ENCODE results near the gene IMMT.

Gene IMMT

DNA sequence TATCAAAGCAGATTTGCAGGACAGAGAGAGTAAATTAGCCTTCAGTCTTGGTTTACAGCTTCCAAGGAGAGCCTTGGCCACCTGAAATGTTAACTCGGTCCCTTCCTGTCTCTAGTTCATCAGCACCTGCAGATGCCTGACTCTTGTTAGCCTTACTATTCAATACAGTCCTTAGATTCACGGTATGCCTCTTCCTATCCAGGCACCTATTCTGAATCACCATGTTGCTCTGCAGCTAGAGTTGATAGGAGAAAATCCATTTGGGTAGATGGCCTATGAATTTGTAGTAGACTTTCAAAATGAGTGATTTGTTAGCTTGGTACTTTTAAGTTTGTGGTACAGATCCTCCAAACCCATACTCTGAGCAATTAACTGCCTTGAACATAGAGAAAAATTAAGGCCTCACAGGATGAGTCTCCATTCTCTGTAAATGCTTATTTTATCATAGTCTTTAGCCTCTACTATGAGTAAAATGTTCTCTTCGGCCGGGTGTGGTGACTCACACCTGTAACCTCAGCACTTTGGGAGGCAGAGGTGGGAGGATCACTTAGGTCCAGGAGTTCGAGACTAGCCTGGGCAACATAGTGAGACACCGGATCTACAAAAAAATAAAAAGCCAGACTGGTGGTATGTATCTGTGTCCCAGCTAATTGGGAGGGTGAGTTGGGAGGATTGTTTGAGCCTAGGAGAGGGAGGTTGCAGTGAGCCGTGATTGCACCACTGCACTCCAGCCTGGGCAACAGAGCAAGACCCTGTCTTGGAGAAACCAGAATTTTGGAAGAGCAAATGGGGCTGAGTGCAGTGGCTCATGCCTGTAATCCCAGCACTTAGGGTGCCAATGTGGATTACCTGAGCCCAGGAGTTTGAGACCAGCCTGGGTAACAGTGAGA, 56.3 kb downstream of the IMMT start:
- no peak for DNase-seq

DNA sequence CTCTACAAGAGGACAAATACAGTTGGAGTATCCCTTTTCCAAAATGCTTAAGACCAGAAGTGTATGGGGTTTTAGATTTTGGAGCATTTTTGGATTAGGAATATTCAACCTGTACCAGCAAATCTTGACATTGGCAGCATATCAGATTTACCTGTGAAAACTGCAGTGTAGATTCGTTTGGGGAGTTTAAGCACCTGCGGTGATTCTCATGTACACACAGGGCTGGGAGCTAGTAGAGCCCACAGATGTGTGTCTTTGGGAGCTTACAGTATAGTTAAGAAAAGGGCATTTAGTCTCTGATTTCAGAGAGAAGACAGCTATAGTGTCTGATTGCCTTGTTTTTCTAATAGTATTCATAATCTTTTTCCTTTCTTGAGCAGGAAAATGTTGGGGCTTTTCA, 59.1 kb downstream of the IMMT start:
- no peak for DNase-seq

DNA sequence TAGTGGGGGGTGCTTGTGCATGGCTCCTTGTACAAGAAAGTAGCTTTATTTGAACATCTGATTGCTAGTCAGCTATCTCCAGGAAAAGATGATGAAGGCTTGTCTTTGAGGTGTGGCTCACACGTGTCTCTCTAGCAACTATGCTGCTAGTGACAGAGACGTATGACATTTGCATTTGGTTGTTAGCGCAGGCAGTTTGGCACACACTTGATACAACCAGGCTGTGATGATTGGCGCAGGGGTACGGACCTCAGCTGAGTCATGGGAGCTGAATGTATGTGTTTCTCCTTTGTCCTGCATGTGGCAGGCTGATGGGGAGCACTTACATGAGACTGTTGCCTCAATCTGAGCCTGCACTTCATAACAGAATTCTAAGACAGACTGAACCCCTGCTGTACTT, 59.6 kb downstream of the IMMT start:
- no peak for DNase-seq

DNA sequence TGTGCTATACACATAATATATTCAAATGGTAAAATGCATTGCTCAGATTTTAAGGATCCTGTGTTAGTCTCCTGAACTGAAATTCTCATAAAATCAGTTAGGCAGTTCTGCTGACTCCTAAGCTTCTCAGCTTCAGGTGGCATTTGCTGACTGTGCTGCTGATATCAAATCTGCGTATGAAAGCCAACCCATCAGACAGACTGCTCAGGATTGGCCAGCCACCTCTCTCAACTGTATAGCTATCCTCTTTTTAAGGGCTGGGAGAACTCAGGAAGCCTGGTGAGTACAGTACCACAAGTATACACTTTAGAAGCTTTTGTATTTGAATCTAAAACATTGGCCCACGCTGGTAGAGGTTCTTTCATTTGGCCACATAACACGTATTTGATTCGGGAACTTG, 60.6 kb downstream of the IMMT start:
- no peak for DNase-seq

DNA sequence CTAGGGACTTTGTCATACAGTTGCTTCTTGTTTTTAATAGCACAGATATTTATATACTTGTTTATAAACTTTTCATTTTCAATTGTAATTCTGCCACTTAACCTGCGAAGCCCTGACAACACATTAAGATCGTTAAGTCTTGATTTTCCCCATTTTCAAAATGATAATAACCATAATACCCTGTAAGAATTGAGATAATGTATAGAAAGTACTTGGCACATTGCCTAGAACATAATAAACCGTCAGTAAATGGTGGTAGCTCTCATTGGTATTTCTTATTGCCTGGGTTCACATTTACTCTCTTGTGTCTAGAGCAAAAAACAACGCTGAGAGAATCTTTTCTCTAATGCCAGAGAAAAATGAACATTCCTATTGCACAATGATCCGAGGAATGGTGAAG, 70.6 kb downstream of the IMMT start:
- no peak for DNase-seq

DNA sequence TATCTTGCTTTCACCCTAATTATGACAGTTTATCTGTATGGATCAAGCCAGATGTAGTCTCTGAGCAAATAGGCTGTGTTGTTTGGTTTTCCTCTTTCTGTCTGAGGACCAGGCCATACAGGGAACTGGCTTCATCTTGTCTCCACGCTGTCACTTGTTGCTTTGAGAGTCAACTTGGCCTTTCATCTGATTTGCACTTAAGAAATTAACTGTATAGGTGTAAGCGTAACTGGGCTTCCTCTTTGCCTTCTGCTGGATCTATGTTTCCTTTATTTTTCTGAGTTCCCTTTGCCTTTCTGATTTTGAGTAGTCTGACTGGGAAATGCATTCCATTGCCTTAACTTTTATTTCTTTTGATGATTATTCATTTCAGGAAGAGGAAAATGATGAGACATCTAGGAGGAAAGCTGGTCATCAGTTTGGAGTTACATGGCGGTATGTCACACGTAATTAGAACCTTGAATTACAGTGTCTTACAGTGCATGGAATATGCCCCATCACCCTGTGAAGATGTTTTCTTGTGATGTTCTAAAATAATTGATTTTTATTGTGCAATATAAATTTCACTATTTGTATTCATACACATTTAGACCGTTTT, 71.8 kb downstream of the IMMT start:
- no peak for DNase-seq

DNA sequence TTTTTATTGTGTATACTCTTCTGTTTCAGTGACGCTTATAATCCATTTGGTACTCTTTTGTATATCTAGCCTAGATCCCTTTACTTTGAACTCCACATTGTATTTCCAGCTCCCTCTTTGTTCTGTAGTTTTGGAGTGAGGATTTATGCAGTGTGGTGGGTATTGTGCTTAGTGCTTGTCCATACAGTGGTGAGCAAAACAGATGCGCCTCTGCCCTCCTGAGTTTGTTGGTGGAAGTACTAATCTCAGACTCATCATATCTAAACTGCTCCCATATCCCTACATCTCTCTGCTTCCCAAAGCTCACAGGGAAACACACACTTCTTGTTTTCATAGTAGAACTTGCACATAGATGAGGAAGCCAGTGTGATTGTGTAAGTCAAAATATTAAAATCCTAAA, 77.1 kb downstream of the IMMT start:
- DNase-seq, result no peak

DNA sequence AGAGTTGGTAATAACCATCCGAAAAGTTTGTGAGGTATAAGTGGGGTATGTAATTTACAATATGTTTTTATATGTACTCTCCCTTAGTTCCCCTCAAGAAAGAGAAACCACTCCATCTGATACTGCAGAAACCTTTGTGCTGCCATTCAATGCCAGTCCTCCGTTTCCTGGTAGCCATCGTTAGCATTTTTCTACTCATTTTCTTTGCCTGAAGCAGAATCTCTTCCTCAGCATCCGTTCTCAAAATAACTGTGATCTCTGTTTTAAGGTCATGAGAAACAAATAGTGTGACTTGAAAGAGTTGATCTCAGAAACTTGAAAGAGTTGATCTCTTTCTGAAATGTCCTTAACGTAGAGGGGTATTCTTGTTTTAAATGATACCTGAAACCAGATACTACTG, 88.2 kb downstream of the IMMT start:
- DNase-seq, result no peak

DNA sequence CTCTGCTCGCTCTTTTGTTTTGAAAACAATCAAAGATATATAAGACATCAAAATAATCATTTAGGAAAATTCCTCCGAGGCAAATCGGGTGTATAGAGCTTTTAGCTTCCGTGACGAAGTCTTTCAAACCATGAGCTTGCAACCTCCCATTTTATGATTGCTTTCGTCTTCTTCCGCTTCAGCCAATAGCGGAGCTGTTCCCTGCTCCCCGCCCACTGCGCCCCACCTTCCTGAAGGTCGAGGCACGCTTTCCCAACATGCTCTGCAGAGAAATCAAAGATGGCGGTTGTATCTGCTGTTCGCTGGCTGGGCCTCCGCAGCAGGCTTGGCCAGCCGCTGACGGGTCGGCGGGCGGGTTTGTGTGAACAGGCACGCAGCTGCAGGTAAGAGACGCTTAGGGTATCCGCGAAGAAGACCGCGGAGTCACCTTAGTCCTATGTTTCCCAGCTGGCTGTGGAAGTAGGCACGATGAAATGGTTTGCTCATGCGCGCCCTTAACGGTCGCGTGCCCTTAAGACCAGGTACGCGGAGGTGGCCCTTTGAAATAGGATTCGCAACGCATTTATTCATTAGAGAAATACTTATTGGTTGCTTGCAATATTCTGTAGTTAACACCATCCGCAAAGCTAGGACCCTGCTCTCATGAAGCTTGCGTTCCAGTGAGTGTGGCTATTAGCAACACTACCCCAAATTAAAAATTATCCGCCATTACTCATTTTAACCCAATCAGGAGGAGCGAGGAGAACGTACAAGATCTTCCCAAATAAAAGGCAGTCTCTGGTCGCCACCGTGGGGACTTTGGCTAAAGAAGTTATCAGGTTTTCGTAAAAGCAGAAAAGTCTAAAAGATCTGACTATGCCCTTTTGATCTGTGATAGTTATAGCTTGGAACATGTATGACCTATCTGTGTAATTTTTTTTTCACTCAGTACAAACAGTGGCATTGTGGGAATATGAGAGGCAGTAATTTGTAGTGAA, 89.0 kb downstream of the IMMT start, which contains the start of gene PTCD3:
Gene PTCD3, plus strand, starts transcription at position 267 of the 977 bp plus-strand sequence. Its CDS starts 13 bp downstream, at position 280.
- DNase-seq, result peak; percentile 94

DNA sequence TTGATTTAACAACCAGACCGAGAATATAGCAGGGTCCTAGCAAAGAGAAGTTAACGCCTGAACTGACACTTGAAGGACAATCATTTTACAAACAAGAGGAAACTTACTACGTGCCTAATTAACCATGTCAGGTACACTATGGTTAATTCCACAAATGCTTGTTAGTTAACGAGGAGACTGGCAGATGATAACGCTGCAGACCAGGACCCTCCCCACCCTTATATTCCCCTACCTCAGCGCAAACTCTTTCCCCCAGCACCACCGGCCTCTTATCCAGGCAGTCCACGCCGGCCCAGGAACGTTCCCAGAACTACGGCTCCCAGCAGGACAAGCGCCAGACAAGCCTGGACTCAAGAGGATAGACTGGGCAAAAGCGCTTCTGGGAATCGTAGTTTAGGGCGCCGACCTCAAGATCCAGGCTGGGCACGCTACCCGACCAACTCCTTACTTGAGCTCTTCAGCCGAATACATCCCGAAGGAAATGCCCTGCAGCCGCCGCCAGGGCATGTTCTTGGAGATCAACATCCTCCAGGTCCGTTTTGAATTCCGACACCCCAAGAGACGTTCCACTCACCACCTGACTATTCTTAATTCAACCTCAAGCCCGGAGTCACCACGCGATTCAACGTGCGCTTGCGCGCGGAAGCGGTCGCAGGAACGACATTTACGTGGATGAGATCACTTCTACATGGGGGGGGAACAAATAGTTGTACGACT, 89.9 kb downstream of the IMMT start, which contains the start of gene POLR1A:
Gene POLR1A, minus strand, starts transcription at position 635 of the 717 bp plus-strand sequence. Its CDS starts 110 bp downstream, at position 525.
- DNase-seq, result peak; percentile 91

DNA sequence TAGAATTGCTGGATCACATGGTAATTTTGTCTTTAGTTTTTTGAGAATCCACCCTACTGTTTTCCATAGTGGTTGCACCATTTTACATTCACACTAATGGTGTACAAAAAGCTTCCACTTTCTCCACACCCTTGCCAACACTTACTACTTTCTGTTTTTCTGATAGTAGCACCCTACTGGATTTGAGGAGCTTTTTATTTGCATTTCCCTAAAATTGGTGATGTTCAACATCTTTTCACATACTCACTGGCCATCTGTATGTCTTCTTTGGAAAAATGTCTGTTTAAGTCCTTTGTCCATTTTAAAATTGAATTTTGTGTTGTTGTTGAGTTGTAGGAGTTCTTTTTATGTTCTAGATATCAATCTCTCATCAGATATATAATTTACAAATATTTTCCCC, 93.1 kb downstream of the IMMT start:
- no peak for DNase-seq

DNA sequence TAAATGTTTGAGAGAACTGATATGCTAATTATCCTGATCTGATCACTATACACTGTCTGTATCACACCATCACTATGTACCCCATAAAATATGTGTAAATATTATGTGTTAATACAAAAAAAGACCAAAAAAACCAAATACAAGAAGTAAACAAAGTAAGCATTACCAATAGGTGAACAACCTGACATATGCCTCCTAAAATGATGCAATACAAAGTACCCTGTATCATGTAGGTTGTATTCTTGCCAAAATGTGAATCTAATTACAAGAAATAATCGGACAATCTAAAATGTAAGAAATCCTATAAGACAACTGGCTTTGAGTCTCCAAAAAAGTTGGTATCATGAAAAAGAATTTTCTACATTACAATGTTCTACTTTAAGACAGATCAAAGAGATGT, 97.3 kb downstream of the IMMT start:
- DNase-seq, result no peak

DNA sequence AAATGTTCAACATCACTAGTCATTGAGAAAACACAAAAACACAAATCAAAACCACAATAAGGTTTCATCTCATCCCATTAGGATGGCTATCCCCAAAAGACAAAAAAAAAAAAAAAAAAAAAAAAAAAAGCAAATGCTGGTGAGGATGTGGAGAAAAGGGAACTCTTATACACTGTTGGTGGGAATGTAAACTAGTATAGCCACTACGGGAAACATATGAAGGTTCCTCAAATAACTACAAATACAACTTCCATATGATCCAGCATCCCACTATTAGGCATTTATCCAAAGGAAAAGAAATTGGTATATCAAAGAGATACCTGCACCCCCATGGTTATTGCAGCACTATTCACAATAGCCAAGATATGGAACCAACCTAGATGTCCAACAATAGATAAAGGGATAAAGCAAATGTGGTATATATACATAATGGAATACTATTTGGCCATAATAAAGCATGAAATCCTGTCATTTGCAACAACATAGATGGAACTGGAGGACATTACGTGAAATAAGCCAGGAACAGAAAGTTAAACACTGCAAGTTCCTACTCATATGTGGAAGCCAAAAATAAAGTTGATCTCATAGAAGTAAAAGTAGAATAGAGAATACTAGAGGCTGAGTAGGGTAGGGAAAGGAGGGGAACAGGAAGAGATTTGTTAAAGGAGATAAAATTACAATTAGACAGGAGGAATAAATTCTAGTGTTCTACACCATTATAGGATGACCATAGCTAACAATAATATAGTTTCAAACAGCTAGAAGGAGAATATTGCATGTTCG, 98.0 kb downstream of the IMMT start:
- no peak for DNase-seq

DNA sequence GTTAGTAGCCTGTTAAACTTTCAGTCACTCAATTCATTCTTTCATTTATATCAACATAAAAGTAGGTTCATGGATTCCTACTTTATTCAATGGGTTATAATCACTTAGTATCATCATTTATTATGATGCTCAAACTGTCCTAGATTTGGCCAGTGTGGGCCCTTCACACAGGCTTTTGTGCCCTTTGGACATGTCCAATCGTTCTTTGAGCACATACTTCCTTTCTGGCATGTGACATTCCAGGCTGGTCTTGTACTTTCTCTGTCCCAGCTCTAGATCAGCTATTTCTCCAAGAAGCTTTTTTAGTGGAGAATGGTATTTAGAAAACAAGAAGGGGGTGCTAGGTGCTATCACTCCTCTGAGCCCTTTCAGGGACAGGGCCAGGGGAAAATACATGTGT, 101.0 kb downstream of the IMMT start:
- no peak for DNase-seq

Measured in fibroblast of upper back skin (primary cell).